SK-N-SH treated with all-trans-retinoic acid at 6 μM for 48 hours (cell line): ENCODE measurements around the gene TMOD4.

Experiments
- ARNTL ChIP-seq: fragments of 450-650 bp; formaldehyde crosslinking; IDR thresholded peaks from 2 replicates; pipeline ENCODE4 v1.5.0; 2020; ENCODE audit warnings: low read depth, mild to moderate bottlenecking, moderate library complexity, borderline replicate concordance
- ESRRG ChIP-seq: fragments of 250-450 bp; sonication (Bioruptor Pico); IDR thresholded peaks from 2 replicates; pipeline ENCODE4 v1.6.1; 2021; ENCODE audit warnings: mild to moderate bottlenecking
- ZNF8 ChIP-seq: fragments of 450-650 bp; formaldehyde crosslinking; IDR thresholded peaks from 2 replicates; pipeline ENCODE4 v1.5.0; 2020; ENCODE audit warnings: mild to moderate bottlenecking, moderate library complexity
- TF ChIP-seq, protein P1 (sequence below): fragments of 250-450 bp; sonication (Bioruptor Pico); IDR thresholded peaks from 2 replicates; pipeline ENCODE4 v1.8.0; 2020; ENCODE audit warnings: mild to moderate bottlenecking, moderate library complexity, borderline replicate concordance
- TF ChIP-seq, protein P2 (sequence below): fragments of 250-450 bp; sonication (Bioruptor Pico); IDR thresholded peaks from 2 replicates; pipeline ENCODE4 v1.5.1; 2021; ENCODE audit warnings: mild to moderate bottlenecking, moderate library complexity

DNA sequence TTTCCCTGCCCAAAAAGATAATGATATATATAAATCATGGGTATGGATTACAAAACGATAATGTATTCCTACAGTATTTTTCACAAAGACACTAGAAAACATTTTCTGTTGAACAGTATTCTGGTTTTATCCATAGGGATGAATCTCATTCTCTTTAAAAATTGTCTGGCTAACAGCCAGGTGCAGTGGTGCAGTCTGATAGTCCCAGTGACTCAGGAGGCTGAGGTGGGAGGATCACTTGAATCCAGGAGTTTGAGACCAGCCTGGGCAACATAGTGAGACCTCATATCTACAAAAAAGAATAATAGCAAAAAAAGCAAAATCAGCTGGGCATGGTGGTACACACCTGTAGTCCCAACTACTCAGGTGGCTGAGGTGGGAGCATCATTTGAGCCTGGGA, 45.8 kb upstream of the TMOD4 start:
- TF ChIP-seq, protein P1, sequence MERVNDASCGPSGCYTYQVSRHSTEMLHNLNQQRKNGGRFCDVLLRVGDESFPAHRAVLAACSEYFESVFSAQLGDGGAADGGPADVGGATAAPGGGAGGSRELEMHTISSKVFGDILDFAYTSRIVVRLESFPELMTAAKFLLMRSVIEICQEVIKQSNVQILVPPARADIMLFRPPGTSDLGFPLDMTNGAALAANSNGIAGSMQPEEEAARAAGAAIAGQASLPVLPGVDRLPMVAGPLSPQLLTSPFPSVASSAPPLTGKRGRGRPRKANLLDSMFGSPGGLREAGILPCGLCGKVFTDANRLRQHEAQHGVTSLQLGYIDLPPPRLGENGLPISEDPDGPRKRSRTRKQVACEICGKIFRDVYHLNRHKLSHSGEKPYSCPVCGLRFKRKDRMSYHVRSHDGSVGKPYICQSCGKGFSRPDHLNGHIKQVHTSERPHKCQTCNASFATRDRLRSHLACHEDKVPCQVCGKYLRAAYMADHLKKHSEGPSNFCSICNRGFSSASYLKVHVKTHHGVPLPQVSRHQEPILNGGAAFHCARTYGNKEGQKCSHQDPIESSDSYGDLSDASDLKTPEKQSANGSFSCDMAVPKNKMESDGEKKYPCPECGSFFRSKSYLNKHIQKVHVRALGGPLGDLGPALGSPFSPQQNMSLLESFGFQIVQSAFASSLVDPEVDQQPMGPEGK (CRISPR knock-in tag), result no peak
- TF ChIP-seq ZNF8, result no peak
- TF ChIP-seq ESRRG (CRISPR knock-in tag), result no peak
- TF ChIP-seq ARNTL (CRISPR knock-in tag), result no peak
- TF ChIP-seq, protein P2, sequence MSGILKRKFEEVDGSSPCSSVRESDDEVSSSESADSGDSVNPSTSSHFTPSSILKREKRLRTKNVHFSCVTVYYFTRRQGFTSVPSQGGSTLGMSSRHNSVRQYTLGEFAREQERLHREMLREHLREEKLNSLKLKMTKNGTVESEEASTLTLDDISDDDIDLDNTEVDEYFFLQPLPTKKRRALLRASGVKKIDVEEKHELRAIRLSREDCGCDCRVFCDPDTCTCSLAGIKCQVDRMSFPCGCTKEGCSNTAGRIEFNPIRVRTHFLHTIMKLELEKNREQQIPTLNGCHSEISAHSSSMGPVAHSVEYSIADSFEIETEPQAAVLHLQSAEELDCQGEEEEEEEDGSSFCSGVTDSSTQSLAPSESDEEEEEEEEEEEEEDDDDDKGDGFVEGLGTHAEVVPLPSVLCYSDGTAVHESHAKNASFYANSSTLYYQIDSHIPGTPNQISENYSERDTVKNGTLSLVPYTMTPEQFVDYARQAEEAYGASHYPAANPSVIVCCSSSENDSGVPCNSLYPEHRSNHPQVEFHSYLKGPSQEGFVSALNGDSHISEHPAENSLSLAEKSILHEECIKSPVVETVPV, result no peak
